BLaER1 treated with 17β-estradiol and CSF1 and Interleukin-3, amounts not matched to agents 10 nM and 100 nM (cell line): ENCODE measurements around the gene CD93.

ENCODE experiments used
- H3K27ac ChIP-seq, 11 experiments: shearing (Covaris generic); formaldehyde crosslinking; 2 replicates each; pipeline ENCODE4 v1.8.1; 2022
- H3K27me3 ChIP-seq, 11 experiments: shearing (Covaris generic); formaldehyde crosslinking; 2 replicates each; pipeline ENCODE4 v1.8.1; 2022
- H3K36me3 ChIP-seq, 11 experiments: shearing (Covaris generic); formaldehyde crosslinking; 2 replicates each; pipeline ENCODE4 v1.8.1; 2022
- H3K4me1 ChIP-seq, 10 experiments: shearing (Covaris generic); formaldehyde crosslinking; 2 replicates each; pipeline ENCODE4 v1.8.1; 2022
- H3K4me2 ChIP-seq, 11 experiments: shearing (Covaris generic); formaldehyde crosslinking; 2 replicates each; pipeline ENCODE4 v1.8.1; 2022
- H3K4me3 ChIP-seq, 10 experiments: shearing (Covaris generic); formaldehyde crosslinking; 2 replicates each; pipeline ENCODE4 v1.8.1; 2022
- H3K9ac ChIP-seq, 11 experiments: shearing (Covaris generic); formaldehyde crosslinking; 2 replicates each; pipeline ENCODE4 v1.8.1; 2022
- H3K9me3 ChIP-seq, 11 experiments: shearing (Covaris generic); formaldehyde crosslinking; replicated peaks in 1 of 11; 2 replicates each; pipeline ENCODE4 v1.8.1; 2022
- H4K20me1 ChIP-seq, 11 experiments: shearing (Covaris generic); formaldehyde crosslinking; 2 replicates each; pipeline ENCODE4 v1.8.1; 2022
- Cebpa-rat ChIP-seq, 11 experiments: shearing (Covaris generic); IDR thresholded peaks; 2 replicates each; pipeline ENCODE4 v1.8.1; 2022

The CD93 gene

GRCh38 chr20:23079926-23080325 is 6.2 kb downstream of the CD93 start:
- H3K9me3 ChIP-seq = no peaks in the 10 kb centered on the region
- H3K9ac ChIP-seq = no peak overlapping the region
- no peak for TF ChIP-seq Cebpa-rat (IDR thresholded peaks at IDR 0.05)
- H3K27ac ChIP-seq = no peak overlapping the region
- H3K27me3 ChIP-seq = no peaks in the 10 kb centered on the region
- H4K20me1 ChIP-seq = peaks cover 0 to 63% (median 0%) of the 10 kb centered on the region in 11 experiments; a peak in 7 of 22 replicates
- H3K4me2 ChIP-seq = peak overlapping the region in 6 of 11 experiments; percentile 92 to 99 (median 99); a peak in 8 of 22 replicates
- peaks cover 25 to 74% (median 56%) of the 10 kb centered on the region in 10 experiments for H3K4me1 ChIP-seq
- peaks cover 0 to 69% (median 40%) of the 10 kb centered on the region in 11 experiments; a peak in 13 of 22 replicates for H3K36me3 ChIP-seq
- H3K4me3 ChIP-seq = no peak overlapping the region

GRCh38 chr20:23079016-23079351 is 7.1 kb downstream of the CD93 start:
- H3K4me3 ChIP-seq = no peak overlapping the region
- peaks cover 0 to 68% (median 40%) of the 10 kb centered on the region in 11 experiments; a peak in 13 of 22 replicates for H3K36me3 ChIP-seq
- no peak for TF ChIP-seq Cebpa-rat (IDR thresholded peaks at IDR 0.05)
- H3K9me3 ChIP-seq = no peaks in the 10 kb centered on the region
- H3K4me1 ChIP-seq = peaks cover 15 to 65% (median 46%) of the 10 kb centered on the region in 10 experiments; a peak in 19 of 20 replicates
- peaks cover 0 to 57% (median 0%) of the 10 kb centered on the region in 11 experiments; a peak in 7 of 22 replicates for H4K20me1 ChIP-seq
- no peaks in the 10 kb centered on the region for H3K27me3 ChIP-seq
- peak overlapping the region in 6 of 11 experiments; percentile 17 to 99 (median 32); a peak in 9 of 22 replicates for H3K4me2 ChIP-seq
- 0 out of 22 replicates have a peak overlapping the region, but pooled peaks of 1 of the 11 experiments have one; percentile 24 for H3K9ac ChIP-seq
- H3K27ac ChIP-seq = no peak overlapping the region

- H3K9ac ChIP-seq = no peak overlapping the region
- peaks cover 0 to 52% (median 0%) of the 10 kb centered on the region in 11 experiments; a peak in 7 of 22 replicates for H4K20me1 ChIP-seq
- H3K4me1 ChIP-seq = peaks cover 10 to 60% (median 41%) of the 10 kb centered on the region in 10 experiments; a peak in 19 of 20 replicates
- H3K4me3 ChIP-seq = no peak overlapping the region
- H3K4me2 ChIP-seq = peak overlapping the region in 6 of 11 experiments; percentile 17 to 99 (median 32); a peak in 7 of 22 replicates
- H3K36me3 ChIP-seq = peaks cover 0 to 69% (median 40%) of the 10 kb centered on the region in 11 experiments; a peak in 13 of 22 replicates
- no peaks in the 10 kb centered on the region for H3K27me3 ChIP-seq
- H3K9me3 ChIP-seq = no peaks in the 10 kb centered on the region
- TF ChIP-seq Cebpa-rat (IDR thresholded peaks at IDR 0.05) = no peak
- no peak overlapping the region for H3K27ac ChIP-seq
Observed at GRCh38 chr20:23078351-23079015, 7.6 kb downstream of the CD93 start.

GRCh38 chr20:23077277-23077676 is 8.8 kb downstream of the CD93 start:
- Histone ChIP-seq H3K36me3 (peaks cover 0 to 59% (median 34%) of the 10 kb centered on the region in 11 experiments; a peak in 13 of 22 replicates), H3K4me3 (no peak overlapping the region), H3K9ac (no peak overlapping the region), H3K9me3 (no peaks in the 10 kb centered on the region), H3K27ac (no peak overlapping the region), H3K27me3 (no peaks in the 10 kb centered on the region), H4K20me1 (peaks cover 0 to 42% (median 0%) of the 10 kb centered on the region in 11 experiments; a peak in 7 of 22 replicates), H3K4me1 (peaks cover 0 to 48% (median 29%) of the 10 kb centered on the region in 10 experiments; a peak in 13 of 20 replicates), H3K4me2 (no peak overlapping the region)
- TF ChIP-seq Cebpa-rat (IDR thresholded peaks at IDR 0.05) = no peak

GRCh38 chr20:23074052-23074451 is 12.1 kb downstream of the CD93 start:
- TF ChIP-seq Cebpa-rat (IDR thresholded peaks at IDR 0.05) = no peak
- peaks cover 0 to 28% (median 4%) of the 10 kb centered on the region in 11 experiments; a peak in 10 of 22 replicates for H3K36me3 ChIP-seq
- H3K27ac ChIP-seq = no peak overlapping the region
- H3K4me2 ChIP-seq = no peak overlapping the region
- no peaks in the 10 kb centered on the region for H3K27me3 ChIP-seq
- peaks cover 0 to 16% (median 5%) of the 10 kb centered on the region in 10 experiments; a peak in 10 of 20 replicates for H3K4me1 ChIP-seq
- no peak overlapping the region for H3K9ac ChIP-seq
- peaks cover 0 to 13% (median 0%) of the 10 kb centered on the region in 11 experiments; a peak in 2 of 22 replicates for H4K20me1 ChIP-seq
- H3K9me3 ChIP-seq = no peaks in the 10 kb centered on the region
- no peak overlapping the region for H3K4me3 ChIP-seq

- H3K27ac ChIP-seq = no peak overlapping the region
- TF ChIP-seq Cebpa-rat (IDR thresholded peaks at IDR 0.05) = no peak
- no peak overlapping the region for H3K4me2 ChIP-seq
- H3K4me1 ChIP-seq = peaks cover 0 to 5% (median 2%) of the 10 kb centered on the region in 10 experiments; a peak in 6 of 20 replicates
- H3K36me3 ChIP-seq = peaks cover 0 to 18% (median 0%) of the 10 kb centered on the region in 11 experiments; a peak in 8 of 22 replicates
- H3K9ac ChIP-seq = no peak overlapping the region
- H3K4me3 ChIP-seq = no peak overlapping the region
- H3K27me3 ChIP-seq = no peaks in the 10 kb centered on the region
- H3K9me3 ChIP-seq = no peaks in the 10 kb centered on the region
- H4K20me1 ChIP-seq = peaks cover 0 to 4% (median 0%) of the 10 kb centered on the region in 11 experiments; a peak in 2 of 22 replicates
Observed at GRCh38 chr20:23072892-23073586, 13.1 kb downstream of the CD93 start.

- Histone ChIP-seq H3K9me3 (no peaks in the 10 kb centered on the region), H3K4me1 (no peaks in the 10 kb centered on the region), H4K20me1 (peaks cover 0 to 3% (median 0%) of the 10 kb centered on the region in 11 experiments; a peak in 1 of 22 replicates), H3K36me3 (peaks cover 0 to 16% (median 0%) of the 10 kb centered on the region in 11 experiments; a peak in 8 of 22 replicates), H3K27ac (no peak overlapping the region), H3K4me2 (no peak overlapping the region), H3K4me3 (no peak overlapping the region), H3K9ac (no peak overlapping the region), H3K27me3 (no peaks in the 10 kb centered on the region)
- TF ChIP-seq Cebpa-rat (IDR thresholded peaks at IDR 0.05) = no peak
Observed at GRCh38 chr20:23071996-23072395, 14.1 kb downstream of the CD93 start.

DNA sequence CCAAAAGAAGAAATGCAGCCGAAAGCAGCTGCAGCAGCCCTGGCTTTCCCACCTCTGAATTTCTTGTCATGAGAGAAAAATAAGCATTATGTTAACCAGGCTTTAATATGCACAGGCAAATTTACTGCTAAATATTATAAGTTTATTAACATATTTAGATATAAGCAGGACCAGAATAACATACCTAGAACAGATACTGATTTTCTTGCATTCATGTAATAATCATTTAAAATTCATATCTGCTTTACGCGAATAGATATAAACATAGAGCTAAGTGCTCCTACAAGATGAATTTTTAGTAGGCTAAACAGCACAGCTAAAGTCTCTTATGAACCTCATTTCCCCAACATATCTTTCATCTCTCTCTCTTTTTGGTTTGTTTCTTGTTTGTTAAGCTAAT is 14.7 kb downstream of the CD93 start:
- H3K9me3 ChIP-seq = no peaks in the 10 kb centered on the region

GRCh38 chr20:23069108-23069507 is 17.0 kb downstream of the CD93 start:
- TF ChIP-seq Cebpa-rat (IDR thresholded peaks at IDR 0.05) = no peak

More for the DNA sequence above, 14.7 kb downstream of the CD93 start:
- Histone ChIP-seq H4K20me1 (no peaks in the 10 kb centered on the region), H3K4me2 (no peak overlapping the region), H3K36me3 (peaks cover 0 to 16% (median 0%) of the 10 kb centered on the region in 11 experiments; a peak in 8 of 22 replicates), H3K9ac (no peak overlapping the region), H3K4me3 (no peak overlapping the region), H3K27me3 (no peaks in the 10 kb centered on the region), H3K27ac (no peak overlapping the region), H3K4me1 (no peaks in the 10 kb centered on the region)
- TF ChIP-seq Cebpa-rat (IDR thresholded peaks at IDR 0.05) = no peak

More at GRCh38 chr20:23069108-23069507, 17.0 kb downstream of the CD93 start:
- no peaks in the 10 kb centered on the region for H3K27me3 ChIP-seq
- H3K27ac ChIP-seq = no peak overlapping the region
- no peak overlapping the region for H3K4me2 ChIP-seq
- no peak overlapping the region for H3K4me3 ChIP-seq
- peaks cover 0 to 3% (median 0%) of the 10 kb centered on the region in 11 experiments; a peak in 4 of 22 replicates for H3K36me3 ChIP-seq
- H3K4me1 ChIP-seq = peaks cover 0 to 5% (median under 1%) of the 10 kb centered on the region in 10 experiments; a peak in 7 of 20 replicates
- H3K9ac ChIP-seq = no peak overlapping the region
- H4K20me1 ChIP-seq = no peaks in the 10 kb centered on the region
- no peaks in the 10 kb centered on the region for H3K9me3 ChIP-seq
